BE2C (cell line): Measurements from ENCODE around the gene GABARAPL1.
A peak's percentile ranks its signal among the peaks of the same experiment; 100 is the strongest.
"Not testable (repeated sequence)": the region's sequence is repeated elsewhere in the genome, so short reads cannot be mapped to it uniquely, and the experiment has no call there.

Source experiments
- DNase-seq: peaks from one replicate; pipeline ENCODE4 v3.0.0-alpha.2; 2020
- H3K27me3 ChIP-seq: fragments of 250-450 bp; sonication (Bioruptor Pico); 2 replicates; pipeline ENCODE4 v1.5.1; 2020; ENCODE audit warnings: mild to moderate bottlenecking
- H3K36me3 ChIP-seq: fragments of 250-450 bp; sonication (Bioruptor Pico); 2 replicates; pipeline ENCODE4 v1.5.1; 2020; ENCODE audit warnings: mild to moderate bottlenecking
- H3K4me1 ChIP-seq: fragments of 250-450 bp; sonication (Bioruptor Pico); 2 replicates; pipeline ENCODE4 v1.5.1; 2020
- H3K4me3 ChIP-seq: 2 replicates; pipeline ENCODE4 v1.5.1; 2011; ENCODE audit warnings: low read depth, low read length
- H3K9me3 ChIP-seq: fragments of 250-450 bp; sonication (Bioruptor Pico); 2 replicates; pipeline ENCODE4 v1.5.1; 2020
- TF ChIP-seq, protein P1 (sequence below): IDR thresholded peaks from 2 replicates; pipeline ENCODE4 v1.5.1; 2012; ENCODE audit warnings: mild to moderate bottlenecking, low read depth, low read length

Gene GABARAPL1

DNA sequence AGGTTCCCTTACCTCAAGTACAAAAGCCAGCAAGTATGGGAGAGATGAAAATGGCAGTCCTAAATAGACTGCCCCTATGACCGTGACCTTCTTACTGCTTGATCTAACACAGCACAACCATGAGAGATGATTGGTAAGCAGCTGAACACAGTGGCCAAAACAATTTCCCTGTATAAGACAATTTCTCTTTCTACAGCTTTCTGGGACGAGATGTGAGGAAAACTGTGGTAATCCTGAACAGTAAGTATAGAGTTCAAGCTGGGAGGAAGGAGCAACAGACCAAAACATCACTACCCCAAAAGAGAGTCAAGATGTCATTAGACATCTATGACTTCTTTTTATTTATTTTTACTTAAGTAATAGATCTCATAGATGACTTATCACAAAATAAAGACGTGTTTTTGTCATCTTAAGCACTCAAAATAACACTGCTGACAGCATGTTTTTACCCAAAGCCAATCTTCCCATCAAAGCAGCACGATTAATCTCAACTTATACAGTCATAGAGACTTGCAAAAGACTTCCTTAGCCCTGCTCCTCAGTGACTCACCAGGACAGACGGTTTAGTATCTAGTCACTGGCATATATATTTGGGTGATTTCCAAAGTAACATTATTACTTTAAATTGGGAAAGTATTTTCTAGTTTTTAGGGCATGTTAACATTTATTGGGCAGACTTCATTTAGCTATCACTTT lies 30.2 kb upstream of the GABARAPL1 start:
- Histone ChIP-seq H3K9me3 (no peaks in the 10 kb centered on the region), H3K4me3 (no peak overlapping the region), H3K27me3 (peaks cover 6% of the 10 kb centered on the region), H3K36me3 (no peaks in the 10 kb centered on the region), H3K4me1 (no peaks in the 10 kb centered on the region)
- TF ChIP-seq, protein P1, sequence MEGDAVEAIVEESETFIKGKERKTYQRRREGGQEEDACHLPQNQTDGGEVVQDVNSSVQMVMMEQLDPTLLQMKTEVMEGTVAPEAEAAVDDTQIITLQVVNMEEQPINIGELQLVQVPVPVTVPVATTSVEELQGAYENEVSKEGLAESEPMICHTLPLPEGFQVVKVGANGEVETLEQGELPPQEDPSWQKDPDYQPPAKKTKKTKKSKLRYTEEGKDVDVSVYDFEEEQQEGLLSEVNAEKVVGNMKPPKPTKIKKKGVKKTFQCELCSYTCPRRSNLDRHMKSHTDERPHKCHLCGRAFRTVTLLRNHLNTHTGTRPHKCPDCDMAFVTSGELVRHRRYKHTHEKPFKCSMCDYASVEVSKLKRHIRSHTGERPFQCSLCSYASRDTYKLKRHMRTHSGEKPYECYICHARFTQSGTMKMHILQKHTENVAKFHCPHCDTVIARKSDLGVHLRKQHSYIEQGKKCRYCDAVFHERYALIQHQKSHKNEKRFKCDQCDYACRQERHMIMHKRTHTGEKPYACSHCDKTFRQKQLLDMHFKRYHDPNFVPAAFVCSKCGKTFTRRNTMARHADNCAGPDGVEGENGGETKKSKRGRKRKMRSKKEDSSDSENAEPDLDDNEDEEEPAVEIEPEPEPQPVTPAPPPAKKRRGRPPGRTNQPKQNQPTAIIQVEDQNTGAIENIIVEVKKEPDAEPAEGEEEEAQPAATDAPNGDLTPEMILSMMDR: no peak
- no peak for DNase-seq

DNA sequence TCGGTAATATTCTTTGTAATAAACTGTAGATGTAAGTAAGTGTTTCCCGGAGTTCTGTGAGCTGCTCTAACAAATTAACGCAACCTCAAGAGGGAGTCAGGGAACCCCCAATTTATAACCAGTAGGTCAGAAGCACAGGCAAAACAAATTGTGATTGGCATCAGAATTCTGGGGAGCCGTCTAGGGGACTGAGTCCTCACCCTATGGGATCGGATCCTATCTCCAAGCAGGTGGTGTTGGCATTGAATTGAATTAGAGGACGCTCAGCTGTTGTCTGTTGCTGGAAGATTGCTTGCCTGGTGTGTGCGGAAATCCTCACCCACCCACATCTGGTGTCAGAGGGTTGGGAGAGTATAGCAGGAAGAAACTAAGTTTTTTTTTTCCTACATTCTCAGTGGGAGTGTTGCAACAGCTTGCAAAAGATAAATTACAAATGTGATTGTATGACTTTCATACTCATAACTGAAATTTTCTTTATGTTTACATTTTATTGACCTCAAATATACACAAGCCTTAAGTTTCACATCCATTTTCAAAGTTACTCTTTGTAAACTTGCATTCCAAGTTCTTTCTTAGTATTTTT lies 28.3 kb upstream of the GABARAPL1 start:
- no peaks in the 10 kb centered on the region for H3K9me3 ChIP-seq
- TF ChIP-seq, protein P1: no peak
- no peaks in the 10 kb centered on the region for H3K4me1 ChIP-seq
- no peak for DNase-seq
- H3K36me3 ChIP-seq: no peaks in the 10 kb centered on the region
- no peaks in the 10 kb centered on the region; the same call in 1 of the 2 replicates for H3K27me3 ChIP-seq
- H3K4me3 ChIP-seq: no peak overlapping the region

DNA sequence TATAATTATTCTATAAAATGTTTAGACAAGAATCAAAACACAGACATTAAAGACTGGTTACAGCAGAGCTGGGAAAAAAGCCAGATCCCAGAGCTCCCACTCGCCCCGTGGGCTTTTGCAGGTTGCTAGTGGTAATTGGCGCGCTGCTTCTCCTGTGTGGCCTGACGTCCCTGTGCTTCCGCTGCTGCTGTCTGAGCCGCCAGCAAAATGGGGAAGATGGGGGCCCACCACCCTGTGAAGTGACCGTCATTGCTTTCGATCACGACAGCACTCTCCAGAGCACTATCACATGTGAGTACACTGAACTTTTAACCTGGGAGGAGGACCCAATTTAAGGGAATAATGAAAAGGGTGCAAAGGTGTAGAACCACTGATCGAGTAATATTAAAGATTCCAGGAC lies 26.4 kb upstream of the GABARAPL1 start:
- TF ChIP-seq, protein P1: no peak
- Histone ChIP-seq H3K4me3 (no peak overlapping the region), H3K36me3 (no peaks in the 10 kb centered on the region), H3K4me1 (no peaks in the 10 kb centered on the region), H3K9me3 (no peaks in the 10 kb centered on the region), H3K27me3 (peaks cover 4% of the 10 kb centered on the region)
- no peak for DNase-seq

DNA sequence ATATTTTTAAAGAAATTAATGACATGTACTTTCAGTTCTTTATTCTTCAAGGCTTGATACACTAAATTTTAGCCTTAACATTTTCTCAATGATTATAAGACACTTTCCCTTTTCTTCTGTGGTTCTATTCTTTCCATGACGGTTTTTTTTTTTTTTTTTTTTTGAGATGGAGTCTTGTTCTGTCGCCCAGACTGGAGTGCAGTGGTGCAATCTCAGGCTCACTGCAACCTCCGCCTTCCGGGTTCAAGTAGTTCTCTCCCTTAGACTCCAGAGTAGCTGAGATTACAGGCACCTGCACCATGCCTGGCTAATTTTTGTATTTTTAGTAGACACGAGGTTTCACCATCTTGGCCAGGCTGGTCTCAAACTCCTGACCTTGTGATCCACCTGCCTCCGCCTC lies 25.7 kb upstream of the GABARAPL1 start:
- H3K4me3 ChIP-seq, H3K4me1 ChIP-seq, H3K36me3 ChIP-seq, DNase-seq, H3K27me3 ChIP-seq, H3K9me3 ChIP-seq: not testable (repeated sequence)

DNA sequence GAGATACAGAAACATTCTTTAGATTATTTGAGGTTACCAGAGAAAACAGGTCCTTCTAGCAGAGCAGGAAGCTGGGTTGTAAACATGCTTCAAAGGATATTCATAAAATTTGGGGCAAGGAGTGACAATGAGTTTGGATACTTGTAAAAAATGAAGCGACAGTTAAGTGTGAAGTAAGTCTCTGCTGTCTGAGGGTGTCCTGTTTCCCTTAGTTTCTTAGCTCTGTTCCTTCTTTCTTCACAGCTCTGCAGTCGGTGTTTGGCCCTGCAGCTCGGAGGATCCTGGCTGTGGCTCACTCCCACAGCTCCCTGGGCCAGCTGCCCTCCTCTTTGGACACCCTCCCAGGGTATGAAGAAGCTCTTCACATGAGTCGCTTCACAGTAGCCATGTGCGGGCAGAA lies 23.0 kb upstream of the GABARAPL1 start:
- Histone ChIP-seq H3K9me3 (no peaks in the 10 kb centered on the region), H3K27me3 (peaks cover 14% of the 10 kb centered on the region), H3K4me3 (no peak overlapping the region), H3K4me1 (no peaks in the 10 kb centered on the region), H3K36me3 (no peaks in the 10 kb centered on the region)
- DNase-seq: no peak
- TF ChIP-seq, protein P1: no peak

DNA sequence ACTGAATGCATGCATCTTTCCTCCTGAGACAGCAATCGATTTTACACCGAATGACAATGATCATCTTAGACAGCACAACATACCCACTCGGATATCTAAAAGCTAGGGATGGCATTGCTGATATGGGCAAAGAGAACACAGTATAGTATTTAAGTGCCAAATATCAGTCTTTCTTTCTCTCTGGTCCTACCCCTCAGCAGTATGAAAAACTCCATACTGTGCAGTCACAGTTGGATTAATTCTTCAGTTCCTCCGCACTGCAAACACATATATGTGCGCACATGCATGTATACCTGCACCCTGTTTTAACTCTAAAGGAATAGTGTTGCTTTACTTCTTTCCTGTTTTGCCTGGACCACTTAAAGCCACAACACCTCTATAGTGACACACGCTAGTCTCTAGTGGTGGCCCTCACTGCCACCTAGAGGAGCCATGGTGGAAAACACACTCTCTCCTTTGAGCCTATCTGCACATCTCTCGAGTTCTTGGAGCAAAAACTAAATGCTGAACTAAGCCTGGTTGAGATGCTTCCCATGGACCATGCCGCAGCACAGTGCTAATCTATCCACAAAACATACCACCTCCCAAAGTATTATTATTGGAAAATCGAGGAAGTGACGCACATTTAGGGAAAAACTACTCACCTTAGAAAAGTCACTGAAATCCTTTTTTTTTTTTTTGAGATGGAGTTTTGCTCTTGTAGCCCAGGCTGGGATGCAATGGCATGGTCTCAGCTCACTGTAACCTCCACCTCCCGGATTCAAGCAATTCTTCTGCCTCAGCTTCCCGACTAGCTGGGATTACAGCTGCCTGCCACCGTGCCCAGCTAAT lies 21.9 kb upstream of the GABARAPL1 start:
- Histone ChIP-seq H3K27me3 (peaks cover 20% of the 10 kb centered on the region), H3K4me3 (no peak overlapping the region), H3K9me3 (no peaks in the 10 kb centered on the region), H3K4me1 (no peaks in the 10 kb centered on the region), H3K36me3 (no peaks in the 10 kb centered on the region)
- peak; percentile 45 for DNase-seq
- TF ChIP-seq, protein P1: peak; percentile 71
